Inflammatory macrophage treated with lipopolysaccharide for 1 hour (primary cell): ENCODE data around the gene ZFPM1.
"Not testable (repeated sequence)": the region's sequence is repeated elsewhere in the genome, so short reads cannot be mapped to it uniquely, and the experiment has no call there.

ENCODE experiments used
- DNase-seq, 2 donors: peaks; one replicate each; pipeline ENCODE4 v3.0.0-alpha.2; 2020 to 2022

Gene ZFPM1

DNA sequence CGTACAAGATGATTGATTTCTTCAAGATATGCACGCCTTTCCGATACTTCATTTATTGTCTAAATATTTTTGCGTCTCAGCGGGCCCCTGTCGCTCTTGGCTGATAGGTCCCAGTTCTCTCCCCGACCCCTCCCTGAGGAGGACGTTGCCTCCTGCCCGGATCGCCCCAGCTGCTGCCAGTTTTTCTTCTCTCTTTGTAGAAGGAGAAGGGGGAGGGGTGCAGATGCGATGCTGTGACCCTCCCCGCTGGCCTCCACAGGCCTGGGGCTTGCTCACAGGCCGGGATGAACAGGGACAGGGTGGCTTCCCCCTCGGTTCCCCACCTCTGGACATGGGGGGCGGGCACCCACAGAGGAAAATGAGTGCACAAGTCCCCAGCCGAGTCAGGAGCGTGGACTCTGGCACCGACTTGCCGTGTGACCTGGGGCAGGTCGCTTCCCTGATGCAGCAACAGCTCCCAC lies 63.6 kb downstream of the ZFPM1 start:
- DNase-seq, result no peak

DNA sequence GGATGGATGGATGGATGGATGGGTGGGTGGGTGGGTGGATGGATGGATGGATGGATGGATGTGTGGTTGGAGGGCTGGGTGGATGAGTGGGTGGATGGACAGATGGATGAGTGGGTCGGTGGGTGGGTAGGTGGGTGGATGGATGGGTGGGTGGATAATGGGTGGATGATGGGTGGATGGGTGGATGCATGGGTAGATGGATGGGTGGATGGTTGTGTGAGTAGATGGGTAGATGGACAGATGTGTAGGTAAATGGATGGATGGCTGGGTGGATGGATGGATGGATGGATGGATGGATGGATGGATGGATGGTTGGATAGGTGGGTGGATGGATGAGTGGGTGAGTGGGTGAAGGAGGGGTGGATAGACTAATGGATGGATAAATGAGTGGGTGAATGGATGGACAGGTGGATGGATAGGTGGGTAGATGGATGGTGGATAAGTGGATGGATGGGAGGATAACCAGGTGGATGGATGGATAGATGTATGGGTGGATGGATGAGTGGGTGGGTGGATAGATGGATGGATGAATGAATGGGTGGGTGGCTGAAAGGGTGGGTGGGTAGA lies 64.2 kb downstream of the ZFPM1 start:
- DNase-seq, result not testable (repeated sequence)

DNA sequence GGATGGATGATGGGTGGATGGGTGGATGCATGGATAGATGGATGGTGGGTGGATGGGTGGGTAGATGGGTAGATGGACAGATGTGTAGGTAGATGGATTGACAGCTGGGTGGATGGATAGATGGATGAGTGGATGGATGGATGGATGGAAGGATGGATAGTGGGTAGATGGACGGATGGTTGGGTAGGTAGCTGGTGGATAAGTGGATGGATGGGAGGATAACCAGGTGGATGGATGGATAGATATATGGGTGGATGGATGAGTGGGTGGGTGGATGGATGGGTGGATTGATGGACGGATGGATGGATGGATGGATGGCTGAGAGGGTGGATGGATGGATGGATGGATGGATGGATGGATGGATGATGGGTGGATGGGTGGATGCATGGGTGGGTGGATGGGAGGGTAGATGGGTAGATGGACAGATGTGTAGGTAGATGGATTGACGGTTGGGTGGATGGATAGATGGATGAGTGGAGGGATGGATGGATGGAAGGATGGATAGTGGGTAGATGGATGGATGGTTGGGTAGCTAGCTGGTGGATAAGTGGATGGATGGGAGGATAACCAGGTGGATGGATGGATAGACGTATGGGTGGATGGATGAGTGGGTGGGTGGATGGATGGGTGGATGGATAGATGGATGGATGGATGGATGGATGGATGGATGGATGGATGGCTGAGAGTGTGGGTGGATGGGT lies 65.5 kb downstream of the ZFPM1 start:
- not testable (repeated sequence) for DNase-seq

DNA sequence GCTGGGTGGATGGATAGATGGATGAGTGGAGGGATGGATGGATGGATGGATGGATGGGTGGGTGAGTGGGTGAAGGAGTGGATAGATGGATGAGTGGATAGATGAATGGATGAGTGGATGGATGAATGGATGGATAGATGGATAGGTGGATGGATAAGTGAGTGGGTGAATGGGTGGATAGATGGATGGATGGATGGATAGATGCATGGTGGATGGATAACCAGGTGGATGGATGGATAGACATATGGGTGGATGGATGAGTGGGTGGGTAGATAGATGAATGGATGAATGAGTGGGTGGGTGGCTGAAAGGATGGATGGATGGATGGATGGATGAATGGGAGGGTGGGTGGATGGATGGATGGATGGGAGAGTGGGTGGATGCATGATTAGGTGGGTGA lies 66.2 kb downstream of the ZFPM1 start:
- no peak for DNase-seq

DNA sequence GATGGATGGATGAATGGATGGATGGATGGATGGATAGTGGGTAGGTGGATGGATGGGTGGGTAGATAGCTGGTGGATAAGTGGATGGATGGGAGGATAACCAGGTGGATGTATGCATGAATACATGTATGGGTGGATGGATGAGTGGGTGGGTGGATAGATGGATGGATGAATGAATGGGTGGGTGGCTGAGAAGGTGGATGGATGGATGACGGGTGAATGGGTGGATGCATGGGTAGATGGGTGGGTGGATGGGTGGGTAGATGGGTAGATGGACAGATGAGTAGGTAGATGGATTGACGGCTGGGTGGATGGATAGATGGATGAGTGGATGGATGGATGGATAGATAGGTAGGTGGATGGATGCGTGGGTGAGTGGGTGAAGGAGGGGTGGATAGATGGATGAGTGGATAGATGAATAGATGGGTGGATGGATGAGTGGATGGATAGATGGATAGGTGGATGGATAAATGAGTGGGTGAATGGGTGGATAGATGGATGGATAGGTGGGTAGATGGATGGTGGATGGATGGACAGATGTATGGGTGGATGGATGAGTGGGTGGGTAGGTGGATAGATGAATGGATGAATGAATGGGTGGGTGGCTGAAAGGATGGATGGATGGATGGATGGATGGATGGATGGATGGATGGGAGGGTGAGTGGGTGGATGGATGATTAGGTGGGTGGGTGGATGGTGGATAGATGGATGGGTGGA lies 67.0 kb downstream of the ZFPM1 start:
- DNase-seq, result no peak

DNA sequence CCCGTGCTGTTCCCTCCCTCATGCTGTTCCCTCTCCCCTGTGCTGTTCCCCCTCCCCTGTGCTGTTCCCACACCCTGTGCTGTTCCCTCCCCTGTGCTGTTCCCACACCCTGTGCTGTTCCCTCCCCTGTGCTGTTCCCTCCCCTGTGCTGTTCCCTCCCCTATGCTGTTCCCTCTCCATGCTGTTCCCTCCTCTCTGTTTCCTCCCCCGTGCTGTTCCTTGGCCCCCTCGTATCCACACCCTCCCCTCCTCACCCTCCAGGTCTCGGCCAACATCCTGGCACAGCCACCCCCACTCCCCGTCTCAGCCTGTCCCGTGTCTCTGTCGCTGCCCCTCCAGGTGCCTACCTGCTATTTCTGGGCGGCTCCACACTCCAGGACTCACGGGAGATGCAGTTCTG lies 68.6 kb downstream of the ZFPM1 start:
- DNase-seq, result no peak

DNA sequence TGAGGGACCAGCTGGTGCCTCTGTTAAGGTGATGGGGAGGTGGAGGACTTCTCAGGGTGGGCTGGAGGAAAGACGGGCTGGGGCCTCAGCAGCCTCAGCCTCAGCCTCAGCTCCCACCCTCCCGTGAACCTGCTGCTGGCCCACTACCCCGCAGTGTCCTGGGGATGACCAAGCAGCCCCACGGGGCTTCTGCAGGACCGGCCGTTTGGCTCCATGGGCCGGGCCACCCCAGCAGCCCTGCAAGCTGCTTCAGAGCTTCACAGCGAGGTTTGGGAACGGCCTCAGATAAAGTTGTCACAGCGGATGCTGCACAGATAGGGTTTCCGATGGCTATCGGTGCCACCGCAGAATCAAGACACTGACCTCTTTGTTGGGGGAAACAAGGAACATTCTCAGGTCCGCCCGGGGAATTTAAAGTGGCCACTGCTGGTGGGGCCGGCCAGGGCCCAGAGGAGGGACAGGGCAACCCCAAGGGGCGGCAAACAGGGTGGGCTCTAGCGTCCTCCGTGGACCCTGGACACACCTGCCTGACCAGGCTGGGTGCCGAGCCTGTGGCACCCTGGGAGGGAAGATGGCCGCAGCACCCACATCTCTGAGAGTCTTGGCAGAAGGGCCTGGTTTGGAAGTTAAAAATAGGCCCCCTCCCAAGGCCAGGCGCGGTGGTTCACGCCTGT lies 69.3 kb downstream of the ZFPM1 start:
- no peak for DNase-seq

DNA sequence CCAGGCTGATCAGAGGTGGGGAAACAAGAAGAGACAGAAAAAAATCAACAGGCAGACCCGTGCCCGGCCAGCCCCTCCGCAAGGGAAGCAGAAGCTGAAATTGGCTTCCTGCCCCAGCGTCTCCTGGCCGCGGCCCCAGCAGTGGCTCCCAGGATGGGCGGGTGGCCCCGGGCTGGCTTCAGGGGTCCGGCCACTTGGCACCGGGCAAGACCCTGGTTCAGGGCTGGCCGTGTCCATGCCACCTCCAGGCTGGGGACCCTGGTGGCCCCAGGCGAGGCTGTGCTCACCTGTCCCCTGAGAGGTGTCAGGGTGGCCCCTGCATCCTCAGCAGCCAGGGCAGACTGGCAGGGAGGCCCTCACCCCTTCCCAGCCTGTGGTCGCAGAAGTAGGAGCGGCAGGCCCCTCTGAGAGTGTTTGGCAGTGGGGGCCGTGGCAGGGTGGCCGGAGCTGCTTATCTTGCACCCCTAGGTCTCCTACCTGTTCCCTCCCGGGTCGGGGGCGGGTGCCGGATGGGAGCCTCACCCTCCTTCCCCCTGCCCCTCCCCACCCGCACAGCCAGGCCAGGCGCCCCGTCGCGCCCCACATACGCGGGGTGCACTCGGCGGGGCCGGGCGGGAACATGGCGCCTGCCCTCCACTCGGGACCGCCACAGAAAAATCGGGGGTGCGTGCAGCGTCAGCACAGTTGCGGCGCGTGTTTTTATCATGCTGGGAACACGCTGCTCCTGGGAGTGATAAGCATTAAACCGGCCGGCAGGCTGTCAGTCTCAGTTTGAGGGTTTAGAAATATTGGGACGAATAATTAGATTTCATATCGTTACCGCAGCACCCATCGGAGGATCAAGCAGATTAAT lies 70.5 kb downstream of the ZFPM1 start:
- DNase-seq, result no peak

DNA sequence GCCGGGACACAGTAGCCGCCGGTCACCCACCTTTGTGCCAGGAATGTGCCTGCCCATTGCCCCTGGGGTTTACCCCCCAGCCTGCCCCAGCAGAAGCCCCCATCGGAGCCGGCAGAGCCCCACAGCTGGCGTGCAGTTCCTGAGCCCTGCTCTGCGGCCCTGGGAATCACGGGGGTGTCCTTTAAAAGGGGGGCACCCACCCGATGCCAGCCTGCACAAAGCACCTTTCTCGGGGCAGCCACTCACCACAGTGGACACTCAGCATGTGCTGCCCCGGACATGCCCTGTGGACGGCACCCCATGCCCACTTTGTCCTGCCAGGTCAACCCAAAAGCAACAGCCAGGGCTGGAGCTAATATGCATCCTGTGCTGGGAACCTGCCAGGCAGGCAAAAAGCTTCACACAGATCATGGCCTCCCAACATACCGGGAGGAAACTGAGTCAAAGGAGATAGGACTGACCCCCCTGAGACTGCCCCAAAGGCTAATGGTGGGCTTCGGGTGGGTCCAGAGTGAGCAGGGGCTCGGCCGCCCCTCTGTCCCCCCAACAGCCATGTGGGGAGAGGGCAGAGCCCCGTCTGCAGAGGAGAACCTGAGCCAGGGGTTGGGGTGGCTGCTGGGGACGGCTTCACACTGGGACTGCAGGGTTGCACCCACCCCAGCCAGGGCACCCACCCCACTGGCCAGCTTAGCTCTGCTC lies 71.3 kb downstream of the ZFPM1 start:
- DNase-seq, result no peak

DNA sequence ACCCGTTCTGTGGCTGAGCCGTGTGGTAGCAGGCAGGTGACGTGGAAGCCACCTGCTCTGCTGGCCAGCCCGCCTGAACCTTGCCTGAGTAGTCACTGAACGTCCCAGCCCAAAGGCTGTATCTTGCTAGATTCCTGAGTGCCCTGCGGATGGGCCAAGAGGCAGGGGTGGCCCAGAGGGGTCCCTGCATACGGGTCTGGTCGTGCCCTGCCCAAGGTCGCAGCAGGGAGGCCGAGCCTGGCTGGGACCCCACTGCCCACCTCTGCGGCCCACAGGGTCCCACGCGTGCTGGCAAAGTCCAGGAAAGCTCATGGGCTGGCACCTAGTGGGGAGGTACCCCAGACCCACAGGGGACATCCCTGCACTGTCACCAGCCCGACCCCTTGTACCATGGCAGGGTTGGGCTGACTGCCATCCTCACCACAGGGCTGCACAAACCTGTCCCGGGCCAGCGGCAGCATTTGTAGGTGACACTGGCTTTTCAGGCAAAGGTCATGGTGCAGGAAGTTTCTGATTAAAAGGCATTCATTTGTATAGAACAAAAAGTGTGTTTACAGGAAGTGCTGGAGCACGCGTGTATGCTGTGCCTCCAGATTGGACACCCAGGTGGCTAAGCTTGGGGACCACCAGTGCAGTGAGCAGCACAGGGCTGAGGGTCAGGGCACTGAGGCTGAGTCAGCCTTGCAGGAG lies 72.0 kb downstream of the ZFPM1 start:
- no peak for DNase-seq

DNA sequence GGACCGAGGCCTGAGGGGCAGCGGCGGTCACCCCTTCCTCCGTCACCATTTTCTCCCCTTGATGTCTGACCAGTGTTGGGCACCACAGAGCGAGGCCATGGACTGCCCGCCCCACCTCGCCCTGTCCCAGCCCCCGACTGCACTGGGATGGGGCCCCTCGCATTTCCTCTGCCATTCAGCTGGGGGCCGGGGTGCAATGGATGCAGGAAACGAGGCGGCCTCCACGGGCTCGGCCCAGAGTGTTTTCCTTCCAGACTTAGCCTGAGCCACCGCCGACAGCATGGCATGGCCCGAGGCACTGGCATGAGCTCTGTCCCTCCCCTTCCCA lies 72.5 kb downstream of the ZFPM1 start:
- DNase-seq, result no peak

DNA sequence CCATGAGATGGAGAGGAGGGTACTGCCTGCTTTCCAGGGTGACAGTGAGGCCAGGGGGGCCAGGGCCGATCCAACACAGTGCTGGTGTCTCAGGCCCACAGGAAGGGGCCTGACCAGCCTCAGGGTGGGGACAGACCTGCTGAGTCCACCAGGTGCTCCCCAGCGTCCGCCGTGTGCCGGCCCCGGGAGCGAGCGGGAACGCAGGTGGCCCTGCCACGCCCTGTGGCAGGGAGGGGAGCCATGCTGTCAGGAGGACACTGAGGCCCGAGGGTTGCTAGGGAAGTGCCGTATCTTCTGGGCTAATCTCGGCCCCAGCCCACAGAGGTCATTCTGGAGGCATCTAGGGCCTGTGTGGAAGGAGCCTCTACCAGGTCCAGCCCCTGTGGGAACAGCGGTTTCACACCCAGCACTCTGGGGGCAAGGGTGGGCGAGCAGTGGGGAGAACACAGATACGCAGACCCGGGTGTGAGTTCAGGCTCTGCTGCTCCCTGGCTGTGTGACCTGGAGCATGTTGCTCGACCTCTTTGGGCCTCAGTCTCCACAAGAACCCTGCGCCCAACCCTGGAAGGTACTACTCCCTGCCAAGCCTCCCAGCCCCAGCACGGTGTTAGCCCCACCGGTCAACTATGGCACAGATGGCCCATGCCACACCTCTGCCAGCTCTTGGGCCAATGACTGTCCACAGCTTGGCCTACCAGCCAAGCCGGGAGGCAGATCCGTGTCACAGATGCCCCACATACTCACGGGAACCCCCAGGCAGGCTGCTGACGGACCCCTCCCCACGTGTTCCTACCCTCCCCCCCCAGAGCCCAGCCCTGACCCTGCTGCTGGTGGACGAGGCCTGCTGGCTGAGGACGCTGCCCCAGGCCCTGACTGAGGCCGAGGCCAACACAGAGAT lies 73.2 kb downstream of the ZFPM1 start:
- DNase-seq, result no peak

DNA sequence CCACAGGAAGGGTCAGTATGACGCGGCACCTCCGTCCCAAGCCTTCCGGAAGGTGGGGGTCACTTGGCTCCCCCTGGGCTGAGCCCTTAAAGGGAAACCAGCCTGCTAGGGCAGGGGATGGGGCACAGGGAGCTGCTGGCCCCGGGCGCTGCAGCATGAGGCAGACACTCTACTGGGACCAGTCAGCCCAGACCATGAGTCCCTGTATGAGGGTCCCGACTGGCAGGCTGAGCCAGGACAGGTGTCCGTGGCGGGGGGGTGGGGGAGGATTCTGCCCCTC lies 73.8 kb downstream of the ZFPM1 start:
- no peak for DNase-seq

DNA sequence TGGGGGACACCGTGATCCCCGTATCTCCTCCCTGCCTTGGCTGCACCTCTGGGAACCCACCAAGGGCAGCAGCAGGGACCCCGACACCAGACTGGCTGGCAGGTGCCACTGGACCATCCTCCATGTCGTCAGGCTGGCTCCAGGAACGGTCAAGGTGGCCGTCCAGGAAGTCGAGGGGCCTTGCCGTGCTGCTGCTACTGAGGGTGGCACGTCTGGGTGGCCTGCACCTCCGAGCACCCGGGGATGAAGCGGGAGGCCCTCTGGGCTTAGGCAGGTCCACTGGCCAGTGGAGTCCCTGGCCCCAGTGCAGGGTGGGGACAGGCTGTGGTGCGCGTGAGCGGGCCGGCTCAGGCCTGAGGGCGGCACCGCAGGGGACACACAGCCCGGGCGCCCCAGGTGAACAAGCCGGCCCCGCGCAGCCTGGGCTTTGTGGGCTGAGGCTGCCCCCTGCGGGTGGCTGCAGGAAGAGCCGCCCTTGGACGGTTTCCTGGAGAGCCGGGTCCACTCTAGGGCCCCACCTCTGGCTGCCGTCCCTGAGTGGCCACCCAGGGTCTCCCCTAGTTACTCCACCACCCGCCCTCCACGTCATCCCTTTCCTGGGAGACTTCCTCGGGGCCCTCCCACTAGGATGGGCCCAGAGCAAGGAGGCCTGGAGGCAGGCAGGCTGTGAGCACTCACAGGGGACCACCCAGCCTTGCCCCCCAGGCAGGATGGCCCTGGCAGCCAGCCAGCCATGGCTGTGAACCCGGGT lies 74.3 kb downstream of the ZFPM1 start:
- DNase-seq, result peak; percentile 16 to 69

DNA sequence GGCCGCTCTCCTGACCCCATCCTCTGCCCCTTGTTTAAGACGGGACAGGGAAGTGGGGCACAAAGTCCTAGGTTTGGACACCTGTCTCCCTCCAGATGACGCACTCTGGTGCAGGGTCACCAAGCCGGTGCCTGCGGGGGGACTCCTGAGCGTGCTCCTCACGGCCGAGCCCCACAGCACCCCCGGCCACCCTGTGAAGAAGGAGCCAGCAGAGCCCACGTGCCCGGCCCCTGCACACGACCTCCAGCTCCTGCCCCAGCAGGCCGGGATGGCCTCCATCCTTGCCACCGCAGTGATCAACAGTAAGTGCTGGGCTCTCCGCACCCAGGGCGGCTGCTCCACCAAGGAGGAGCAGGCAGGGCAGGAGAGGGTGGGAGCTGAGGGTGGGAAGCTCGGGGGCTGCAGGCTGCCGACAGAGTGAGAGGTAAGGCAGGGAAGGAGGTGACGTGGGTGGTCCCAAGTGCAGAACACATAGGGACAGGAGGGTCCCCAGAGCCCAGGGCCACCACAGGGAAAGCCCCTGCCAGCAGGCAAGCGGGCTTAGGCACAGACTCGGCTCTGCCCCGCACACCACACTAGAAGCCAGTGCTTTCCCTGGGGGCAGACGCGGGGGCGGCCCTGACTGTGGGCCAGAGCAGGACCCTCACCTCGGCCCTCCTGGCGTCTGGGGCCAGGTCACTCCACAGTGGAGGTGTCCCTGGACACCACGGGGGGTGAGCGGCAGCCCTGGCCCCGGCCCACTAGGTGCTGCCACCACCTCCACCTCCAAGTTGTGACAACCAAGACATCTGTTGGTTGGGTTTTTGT lies 75.1 kb downstream of the ZFPM1 start:
- DNase-seq, result no peak

DNA sequence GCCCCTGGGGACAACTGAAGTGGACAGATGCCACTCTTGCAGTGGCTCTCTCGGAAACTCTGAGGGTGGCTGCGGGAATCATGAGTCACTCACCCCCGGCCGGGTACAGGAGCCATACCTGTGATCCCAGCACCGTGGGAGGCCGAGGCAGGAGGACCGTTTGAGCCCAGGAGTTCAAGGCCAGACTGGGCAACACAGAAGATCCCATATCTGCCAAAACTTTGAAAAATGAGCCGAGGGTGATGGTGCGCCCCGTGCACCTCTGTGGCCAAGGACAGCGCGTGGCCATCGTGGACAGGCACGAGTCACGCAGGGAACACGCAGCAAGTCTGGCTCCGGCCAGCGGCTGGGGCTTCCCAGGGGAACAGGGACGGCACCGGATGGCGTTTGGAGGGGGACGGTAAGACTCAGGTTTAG lies 75.8 kb downstream of the ZFPM1 start:
- DNase-seq, result no peak

DNA sequence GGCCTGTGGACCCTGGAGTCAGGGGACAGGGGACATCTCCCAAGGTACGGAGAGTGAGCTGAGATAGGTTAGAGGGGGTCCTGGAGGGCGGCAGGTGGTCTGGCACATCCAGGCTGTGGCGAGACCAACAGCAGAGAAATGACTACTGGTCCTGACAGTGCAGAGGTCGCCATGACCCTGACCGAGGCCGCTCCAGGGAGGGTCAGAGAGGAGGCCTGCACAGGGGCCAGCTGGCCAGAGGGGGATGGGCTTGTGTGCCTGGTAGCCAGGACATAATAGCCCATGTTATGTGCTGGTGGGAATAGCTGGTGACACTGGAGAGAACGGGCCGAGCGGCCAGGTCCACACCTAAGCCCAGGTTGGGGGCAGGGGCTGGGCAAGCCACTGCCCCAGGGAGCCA lies 76.5 kb downstream of the ZFPM1 start:
- no peak for DNase-seq

DNA sequence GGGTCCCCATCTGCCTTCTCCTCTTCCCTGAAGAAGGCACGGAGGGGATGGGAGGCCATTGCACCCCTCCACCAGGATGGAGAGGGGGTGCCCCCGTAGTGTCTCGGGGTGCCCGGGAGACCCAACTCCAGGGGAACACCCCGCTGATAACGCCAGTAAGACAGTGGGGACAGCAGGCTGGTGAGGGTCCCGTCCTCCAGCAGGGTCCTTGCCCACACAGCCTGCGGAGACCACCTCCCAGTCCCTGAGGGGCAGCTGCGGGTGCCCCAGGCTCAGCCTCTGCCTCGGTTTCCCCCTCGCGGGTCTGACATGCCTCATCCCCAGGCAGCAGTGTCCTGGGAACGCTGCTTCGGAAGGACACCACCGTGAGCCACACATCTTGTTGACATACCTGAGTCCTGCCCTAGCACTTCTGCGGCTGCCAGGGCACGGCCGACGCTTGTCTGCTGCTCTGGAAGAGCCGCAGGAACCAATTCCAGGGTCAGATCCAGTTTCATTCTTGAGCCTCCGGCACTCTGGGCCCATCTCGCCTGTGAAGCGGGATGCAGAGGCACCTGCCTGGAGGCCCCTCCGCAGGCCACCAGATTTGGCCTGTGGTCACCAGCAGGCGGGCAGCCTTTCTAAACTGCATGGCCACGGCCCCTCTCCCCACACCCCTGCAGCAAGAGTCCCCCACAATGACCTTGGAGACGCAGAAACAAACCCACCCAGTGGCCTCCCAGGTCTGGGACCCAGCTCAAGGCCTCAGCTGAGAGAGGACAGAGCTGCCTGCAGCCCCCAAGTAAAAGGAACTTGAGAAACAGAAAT lies 77.2 kb downstream of the ZFPM1 start:
- DNase-seq, result no peak
